GM12875 (cell line): ENCODE results near the gene RCAN1.
A peak's percentile ranks its signal among the peaks of the same experiment; 100 is the strongest.

Source experiments
- H3K4me3 ChIP-seq: one replicate; pipeline ENCODE4 v1.5.1; 2011; ENCODE audit warnings: low read depth, low read length, control low read depth
- CTCF ChIP-seq: IDR thresholded peaks from 2 replicates; pipeline ENCODE4 v1.5.1; 2011; ENCODE audit warnings: low read depth, mild to moderate bottlenecking, control low read depth, inconsistent platforms, low read length, moderate library complexity, borderline replicate concordance; ENCODE audit not compliant: insufficient read depth

RCAN1 gene

GRCh38 chr21:34648739-34649297 is 33.9 kb upstream of the RCAN1 start:
- TF ChIP-seq CTCF: no peak
- no peak overlapping the region for H3K4me3 ChIP-seq

GRCh38 chr21:34647555-34647954 is 32.6 kb upstream of the RCAN1 start:
- TF ChIP-seq CTCF: no peak
- no peak overlapping the region for H3K4me3 ChIP-seq

- TF ChIP-seq CTCF: no peak
- no peak overlapping the region for H3K4me3 ChIP-seq
These were observed 29.9 kb upstream of the RCAN1 start for GRCh38 chr21:34644825-34645224.

- peak overlapping the region; percentile 16 for H3K4me3 ChIP-seq
- TF ChIP-seq CTCF: no peak
These were observed 27.5 kb upstream of the RCAN1 start for GRCh38 chr21:34642211-34643075.

- no peak for TF ChIP-seq CTCF
- no peak overlapping the region for H3K4me3 ChIP-seq
These were observed 25.9 kb upstream of the RCAN1 start for GRCh38 chr21:34640858-34641257.

- no peak overlapping the region for H3K4me3 ChIP-seq
- no peak for TF ChIP-seq CTCF
These were observed 25.2 kb upstream of the RCAN1 start for GRCh38 chr21:34639882-34640788.

GRCh38 chr21:34639250-34639649 is 24.3 kb upstream of the RCAN1 start:
- no peak for TF ChIP-seq CTCF
- no peak overlapping the region for H3K4me3 ChIP-seq
